ENCODE results near the gene OSCAR. TPM values are rescaled to one million over a fixed set of nuclear protein-coding genes. Genes with fewer than 3 reads are reported as not detected.

OSCAR gene
- total RNA-seq, 2 experiments from 2014 or later = 0.37 to 0.38 TPM

- H3K4me1 Mint-ChIP-seq = peaks cover 14% of the 10 kb centered on the region
- no peak for DNase-seq
- no peak overlapping the region for H3K27ac Mint-ChIP-seq
- H3K27me3 Mint-ChIP-seq = peaks cover 10% of the 10 kb centered on the region
- no peak overlapping the region for H3K4me3 Mint-ChIP-seq
- H3K9me3 Mint-ChIP-seq = no peaks in the 10 kb centered on the region
- no peaks in the 10 kb centered on the region for H3K36me3 Mint-ChIP-seq
Observed at GRCh38 chr19:54133312-54133956, 32.8 kb upstream of the OSCAR start.

DNA sequence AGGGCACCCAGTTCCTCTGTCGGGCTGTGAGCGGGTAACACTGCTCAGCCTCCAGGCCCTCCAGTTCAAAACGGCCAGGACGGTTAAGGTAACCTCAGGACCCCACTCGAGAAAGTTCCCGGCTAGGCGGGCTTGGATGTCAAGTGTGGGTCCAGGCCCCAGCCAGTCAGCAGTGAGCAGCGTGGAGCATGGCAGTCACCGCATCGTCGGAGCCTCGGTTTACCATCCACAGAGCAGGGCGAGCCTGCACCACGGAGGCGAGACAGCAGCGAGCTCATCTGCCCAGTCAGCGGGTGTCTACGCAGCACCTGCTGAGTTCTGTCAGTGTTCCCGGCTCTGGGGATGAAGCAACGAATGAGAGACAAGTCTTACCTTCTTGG lies 29.0 kb upstream of the OSCAR start:
- Mint-ChIP-seq H3K36me3 (peaks cover 4% of the 10 kb centered on the region), H3K4me3 (no peak overlapping the region), H3K4me1 (peaks cover 4% of the 10 kb centered on the region), H3K9me3 (no peaks in the 10 kb centered on the region), H3K27me3 (no peaks in the 10 kb centered on the region), H3K27ac (no peak overlapping the region)
- no peak for DNase-seq

DNA sequence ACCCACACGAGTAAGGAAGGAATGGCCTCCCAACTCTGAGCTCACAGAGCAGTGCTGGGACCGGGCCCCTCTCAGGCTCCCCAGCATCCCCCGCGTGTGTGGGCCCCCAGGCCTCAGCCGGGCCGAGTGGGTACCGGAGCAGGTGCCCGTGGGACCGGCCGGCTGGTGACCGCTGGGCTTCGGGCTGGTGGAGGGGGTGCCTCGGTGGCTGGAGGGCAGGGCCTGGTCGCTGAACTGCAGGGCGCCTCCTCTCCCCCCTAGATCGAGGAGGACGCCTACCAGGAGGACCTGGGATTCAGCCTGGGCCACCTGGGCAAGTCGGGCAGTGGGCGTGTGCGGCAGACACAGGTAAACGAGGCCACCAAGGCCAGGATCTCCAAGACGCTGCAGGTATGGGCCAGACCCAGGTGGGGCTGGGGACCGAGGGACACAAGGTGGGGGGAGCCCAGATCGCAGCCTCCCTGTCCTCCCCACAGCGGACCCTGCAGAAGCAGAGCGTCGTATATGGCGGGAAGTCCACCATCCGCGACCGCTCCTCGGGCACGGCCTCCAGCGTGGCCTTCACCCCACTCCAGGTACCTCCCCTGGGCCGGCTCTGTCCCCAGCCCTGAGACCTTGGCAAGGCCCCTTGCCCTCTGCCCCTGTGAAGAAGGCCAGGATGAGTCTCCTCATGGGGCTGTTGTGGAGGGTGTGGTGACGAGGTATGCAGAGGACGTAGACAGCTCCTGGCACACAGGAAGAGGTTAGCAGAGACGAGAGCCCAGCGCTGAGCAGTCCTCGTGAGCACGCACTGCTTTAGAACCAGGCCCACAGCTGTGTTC lies 28.4 kb upstream of the OSCAR start:
- Mint-ChIP-seq H3K27ac (no peak overlapping the region), H3K9me3 (no peaks in the 10 kb centered on the region), H3K36me3 (peaks cover 4% of the 10 kb centered on the region), H3K4me3 (no peak overlapping the region), H3K27me3 (no peaks in the 10 kb centered on the region), H3K4me1 (no peaks in the 10 kb centered on the region)
- DNase-seq = no peak

DNA sequence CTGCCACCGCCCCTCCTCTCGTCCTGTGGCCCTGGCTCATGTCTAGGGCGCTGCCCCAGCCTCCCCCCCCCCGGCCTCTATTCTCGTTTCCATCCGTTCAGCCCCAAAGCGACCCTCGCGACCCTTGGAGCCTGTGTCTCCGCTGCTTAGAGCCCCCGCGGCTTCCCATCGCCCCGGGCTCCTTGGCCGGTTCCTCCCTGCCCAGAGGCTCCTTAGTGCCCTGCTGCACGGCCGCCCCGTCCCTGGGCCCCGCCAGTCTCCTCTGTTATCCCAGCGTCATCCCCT lies 27.8 kb upstream of the OSCAR start:
- H3K27ac Mint-ChIP-seq = no peak overlapping the region
- no peaks in the 10 kb centered on the region for H3K9me3 Mint-ChIP-seq
- no peaks in the 10 kb centered on the region for H3K4me1 Mint-ChIP-seq
- H3K36me3 Mint-ChIP-seq = peaks cover 7% of the 10 kb centered on the region
- H3K27me3 Mint-ChIP-seq = no peaks in the 10 kb centered on the region
- no peak overlapping the region for H3K4me3 Mint-ChIP-seq
- DNase-seq = no peak

DNA sequence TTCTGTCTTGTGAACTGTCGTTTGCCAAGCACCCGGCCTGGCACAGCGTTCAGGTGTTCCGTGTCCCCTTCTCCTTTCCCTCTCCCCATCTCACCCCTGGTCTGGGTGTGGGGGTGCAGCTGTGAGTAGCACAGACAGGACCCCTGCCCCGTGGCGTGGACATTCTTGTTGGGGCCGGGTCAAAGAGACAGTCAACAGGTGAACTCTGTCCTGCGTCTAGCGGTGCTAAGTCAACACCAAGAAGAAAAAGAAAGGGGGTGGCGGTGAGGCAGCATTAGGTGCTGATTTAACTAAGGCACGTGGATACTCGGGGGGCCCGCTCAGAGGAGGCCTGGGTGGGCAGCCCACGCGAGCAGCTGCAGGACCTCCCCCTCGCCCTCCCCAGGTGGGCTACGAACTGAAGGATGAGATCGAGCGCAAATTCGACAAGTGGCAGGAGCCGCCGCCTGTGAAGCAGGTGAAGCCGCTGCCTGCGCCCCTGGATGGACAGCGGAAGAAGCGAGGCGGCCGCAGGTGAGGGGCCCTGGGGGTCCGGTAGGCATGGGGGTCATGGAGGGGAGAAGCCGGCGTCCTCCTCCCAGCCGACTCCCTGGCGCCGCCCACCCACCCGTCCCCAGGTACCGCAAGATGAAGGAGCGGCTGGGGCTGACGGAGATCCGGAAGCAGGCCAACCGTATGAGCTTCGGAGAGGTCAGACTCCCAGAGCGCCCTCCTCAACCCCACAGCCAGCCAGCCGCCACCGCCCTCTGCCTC lies 27.3 kb upstream of the OSCAR start:
- DNase-seq = no peak
- Mint-ChIP-seq H3K27me3 (no peaks in the 10 kb centered on the region), H3K27ac (no peak overlapping the region), H3K4me1 (no peaks in the 10 kb centered on the region), H3K9me3 (no peaks in the 10 kb centered on the region), H3K36me3 (peaks cover 9% of the 10 kb centered on the region), H3K4me3 (no peak overlapping the region)

GRCh38 chr19:54125713-54126112 lies 25.1 kb upstream of the OSCAR start:
- Mint-ChIP-seq H3K4me3 (no peak overlapping the region), H3K27ac (no peak overlapping the region), H3K9me3 (no peaks in the 10 kb centered on the region), H3K4me1 (no peaks in the 10 kb centered on the region), H3K27me3 (no peaks in the 10 kb centered on the region), H3K36me3 (peaks cover 19% of the 10 kb centered on the region)
- no peak for DNase-seq

- H3K9me3 Mint-ChIP-seq = no peaks in the 10 kb centered on the region
- H3K36me3 Mint-ChIP-seq = peaks cover 26% of the 10 kb centered on the region
- H3K27ac Mint-ChIP-seq = no peak overlapping the region
- H3K27me3 Mint-ChIP-seq = no peaks in the 10 kb centered on the region
- no peak overlapping the region for H3K4me3 Mint-ChIP-seq
- no peak for DNase-seq
- no peaks in the 10 kb centered on the region for H3K4me1 Mint-ChIP-seq
Observed at GRCh38 chr19:54124393-54124792, 23.8 kb upstream of the OSCAR start.

- no peak for DNase-seq
- H3K36me3 Mint-ChIP-seq = peaks cover 26% of the 10 kb centered on the region
- H3K27me3 Mint-ChIP-seq = no peaks in the 10 kb centered on the region
- H3K4me3 Mint-ChIP-seq = no peak overlapping the region
- no peaks in the 10 kb centered on the region for H3K4me1 Mint-ChIP-seq
- H3K27ac Mint-ChIP-seq = no peak overlapping the region
- H3K9me3 Mint-ChIP-seq = no peaks in the 10 kb centered on the region
Observed at GRCh38 chr19:54123682-54124081, 23.1 kb upstream of the OSCAR start.

DNA sequence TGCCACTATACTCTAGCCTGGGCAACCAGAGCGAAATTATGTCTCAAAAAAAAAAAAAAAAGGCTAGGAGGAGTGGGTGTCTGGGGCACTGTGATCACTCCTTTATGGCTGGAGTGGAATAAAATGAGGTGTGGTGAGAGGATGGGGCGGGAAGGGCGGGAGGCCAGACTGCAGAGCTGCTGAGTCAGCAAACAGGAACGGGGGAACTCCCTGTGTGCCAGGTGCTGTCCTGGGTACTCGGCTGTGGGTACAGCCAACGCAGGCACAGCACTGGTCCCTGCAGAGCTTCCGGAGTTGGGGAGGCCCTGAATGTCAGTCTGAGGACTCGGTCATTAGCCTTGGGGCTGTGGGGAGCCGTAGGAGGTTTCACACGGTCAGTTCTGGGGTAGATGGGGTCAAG lies 20.7 kb upstream of the OSCAR start:
- H3K27me3 Mint-ChIP-seq = no peaks in the 10 kb centered on the region
- no peaks in the 10 kb centered on the region for H3K9me3 Mint-ChIP-seq
- H3K4me3 Mint-ChIP-seq = no peak overlapping the region
- H3K27ac Mint-ChIP-seq = no peak overlapping the region
- peaks cover 7% of the 10 kb centered on the region for H3K4me1 Mint-ChIP-seq
- peaks cover 26% of the 10 kb centered on the region for H3K36me3 Mint-ChIP-seq
- no peak for DNase-seq

GRCh38 chr19:54115109-54116063 lies 14.8 kb upstream of the OSCAR start, which contains the start of the genes PRPF31 and TFPT:
Gene PRPF31 (plus strand): TSS chr19:54115754. CDS start chr19:54118279, 2,525 bp downstream.
Gene TFPT (minus strand): TSS chr19:54115657. CDS start chr19:54115269, 388 bp downstream.
- H3K4me1 Mint-ChIP-seq = peaks cover 25% of the 10 kb centered on the region
- H3K36me3 Mint-ChIP-seq = peaks cover 34% of the 10 kb centered on the region
- H3K27me3 Mint-ChIP-seq = no peaks in the 10 kb centered on the region
- no peaks in the 10 kb centered on the region for H3K9me3 Mint-ChIP-seq
- H3K27ac Mint-ChIP-seq = peak within 1 kb of the TSS; percentile 96
- DNase-seq = peak; percentile 91
- peak within 1 kb of the TSS; percentile 90 for H3K4me3 Mint-ChIP-seq

GRCh38 chr19:54114340-54115108 lies 13.9 kb upstream of the OSCAR start:
- Mint-ChIP-seq H3K4me1 (peaks cover 27% of the 10 kb centered on the region), H3K27ac (peak overlapping the region; percentile 96), H3K4me3 (peak overlapping the region; percentile 90), H3K36me3 (peaks cover 29% of the 10 kb centered on the region), H3K9me3 (no peaks in the 10 kb centered on the region), H3K27me3 (no peaks in the 10 kb centered on the region)
- DNase-seq = peak; percentile 71

- Mint-ChIP-seq H3K36me3 (peaks cover 32% of the 10 kb centered on the region), H3K27me3 (no peaks in the 10 kb centered on the region), H3K27ac (no peak overlapping the region)
Observed at GRCh38 chr19:54109651-54110050, 9.0 kb upstream of the OSCAR start.

GRCh38 chr19:54108496-54108895 lies 7.9 kb upstream of the OSCAR start:
- peaks cover 21% of the 10 kb centered on the region for H3K4me1 Mint-ChIP-seq
- H3K9me3 Mint-ChIP-seq = no peaks in the 10 kb centered on the region
- DNase-seq = no peak
- H3K4me3 Mint-ChIP-seq = no peak overlapping the region
- H3K27me3 Mint-ChIP-seq = no peaks in the 10 kb centered on the region
- H3K36me3 Mint-ChIP-seq = peaks cover 29% of the 10 kb centered on the region
- no peak overlapping the region for H3K27ac Mint-ChIP-seq

More at GRCh38 chr19:54109651-54110050, 9.0 kb upstream of the OSCAR start:
- Mint-ChIP-seq H3K4me3 (no peak overlapping the region), H3K9me3 (no peaks in the 10 kb centered on the region), H3K4me1 (peaks cover 22% of the 10 kb centered on the region)
- DNase-seq = no peak
